GM19099 (cell line): ENCODE results near the gene TM2D3.

ENCODE experiments used
- POLR2A ChIP-seq: IDR thresholded peaks from 3 replicates; pipeline ENCODE4 v1.6.1; 2011; ENCODE audit warnings: low read depth; ENCODE audit not compliant: insufficient read length; ENCODE audit errors: extremely low read depth

The TM2D3 gene

GRCh38 chr15:101652098-101652785 is at the start of gene TM2D3:
Gene TM2D3 (minus strand): TSS chr15:101652381. CDS start chr15:101652361, 20 bp downstream.
- peak; percentile 93 for TF ChIP-seq POLR2A

GRCh38 chr15:101698314-101698713 is 46.1 kb upstream of the TM2D3 start:
- no peak for TF ChIP-seq POLR2A

- TF ChIP-seq POLR2A, result no peak
These were observed 45.3 kb upstream of the TM2D3 start for GRCh38 chr15:101697488-101697887.

GRCh38 chr15:101696829-101697228 is 44.6 kb upstream of the TM2D3 start:
- no peak for TF ChIP-seq POLR2A

GRCh38 chr15:101694261-101694660 is 42.1 kb upstream of the TM2D3 start:
- TF ChIP-seq POLR2A, result no peak

- TF ChIP-seq POLR2A, result no peak
These were observed 40.8 kb upstream of the TM2D3 start for GRCh38 chr15:101692801-101693598.

- no peak for TF ChIP-seq POLR2A
These were observed 37.7 kb upstream of the TM2D3 start for GRCh38 chr15:101689901-101690300.

- no peak for TF ChIP-seq POLR2A
These were observed 34.5 kb upstream of the TM2D3 start for GRCh38 chr15:101686718-101687117.

GRCh38 chr15:101684877-101685276 is 32.7 kb upstream of the TM2D3 start:
- no peak for TF ChIP-seq POLR2A

- no peak for TF ChIP-seq POLR2A
These were observed 32.2 kb upstream of the TM2D3 start for GRCh38 chr15:101684384-101684783.

GRCh38 chr15:101679806-101680205 is 27.6 kb upstream of the TM2D3 start:
- TF ChIP-seq POLR2A, result no peak

- no peak for TF ChIP-seq POLR2A
These were observed 24.7 kb upstream of the TM2D3 start for GRCh38 chr15:101676921-101677329.

- TF ChIP-seq POLR2A, result peak; percentile 39
These were observed 23.8 kb upstream of the TM2D3 start for GRCh38 chr15:101675796-101676582.

- no peak for TF ChIP-seq POLR2A
These were observed 22.8 kb upstream of the TM2D3 start for GRCh38 chr15:101675015-101675414.

- no peak for TF ChIP-seq POLR2A
These were observed 20.1 kb upstream of the TM2D3 start for GRCh38 chr15:101672298-101672697.

GRCh38 chr15:101669744-101670143 is 17.6 kb upstream of the TM2D3 start:
- TF ChIP-seq POLR2A, result no peak

GRCh38 chr15:101667881-101668280 is 15.7 kb upstream of the TM2D3 start:
- no peak for TF ChIP-seq POLR2A
